ENCODE results near the gene C2orf49. TPM values are rescaled to one million over a fixed set of nuclear protein-coding genes. Genes with fewer than 3 reads are reported as not detected.

C2orf49 gene
- total RNA-seq, 1 experiment from 2014 or later = 17.2 TPM

DNA sequence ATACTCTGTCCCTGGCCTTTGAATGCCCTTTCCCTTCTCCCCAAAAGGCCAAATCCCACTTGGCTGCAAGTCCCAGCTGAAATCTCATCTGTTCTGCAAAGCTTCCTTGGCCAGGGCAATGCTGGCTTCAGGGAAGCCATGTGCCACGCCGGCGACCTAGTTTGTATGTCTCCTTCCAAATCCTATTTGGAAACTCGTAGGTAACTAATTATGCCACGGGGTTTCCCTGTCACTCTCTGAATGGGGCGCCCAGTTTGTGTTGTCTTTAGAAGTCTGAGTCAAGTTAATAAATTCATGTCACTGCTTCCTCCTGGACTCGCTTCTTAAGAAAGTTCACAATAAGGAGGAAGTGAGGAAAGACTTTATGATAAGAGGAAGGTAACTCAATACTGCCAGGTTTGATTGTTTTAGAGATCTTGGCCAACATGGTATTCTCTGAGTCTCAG lies 42.4 kb downstream of the C2orf49 start:
- Histone ChIP-seq H2AFZ (ENCODE audit: low read depth, low read length, poor library complexity, severe bottlenecking) (no peak overlapping the region), H3K4me3 (replicated peaks in 1 of 2; ENCODE audit: low read depth in 1 of 2, low read length in 2 of 2) (no peak overlapping the region), H3K79me2 (ENCODE audit: insufficient read depth, low read length) (peaks cover 87% of the 10 kb centered on the region), H3K36me3 (ENCODE audit: control insufficient read depth in 1 of 2, insufficient read depth in 2 of 2, low read length in 2 of 2) (peaks cover 21 to 63% of the 10 kb centered on the region in 2 experiments; a peak in 3 of 4 replicates), H3K4me1 (ENCODE audit: control insufficient read depth in 1 of 2, insufficient read depth in 2 of 2, low read length in 2 of 2) (no peaks in the 10 kb centered on the region), H3K27me3 (ENCODE audit: insufficient read depth, low read length) (no peaks in the 10 kb centered on the region), H3K9ac (ENCODE audit: low read length) (no peak overlapping the region), H3K4me2 (ENCODE audit: low read length) (no peak overlapping the region), H3K9me2 (ENCODE audit: insufficient read depth) (no peaks in the 10 kb centered on the region), H4K20me1 (ENCODE audit: insufficient read depth) (no peaks in the 10 kb centered on the region), H3K27ac (ENCODE audit: low read depth, low read length) (no peak overlapping the region), H3K9me3 (ENCODE audit: control insufficient read depth in 1 of 2, insufficient read depth in 1 of 2, low read depth in 1 of 2, low read length in 2 of 2) (no peaks in the 10 kb centered on the region)
- BruUV-seq (replicated peaks) = no TSS peak
- ChIA-PET CTCF (no interaction called here), RAD21 (ENCODE audit: low non-redundant PET in 1 of 2, low total read pairs in 2 of 2, uncharacterized antibody in 2 of 2, unreplicated experiment in 2 of 2) (no interaction called here), POLR2A (no interaction called here)
- intact Hi-C loops (cut with micrococcal nuclease) = no loop called here
- TF ChIP-seq TCF7L2 (IDR thresholded peaks at IDR 0.05; ENCODE audit: borderline replicate concordance, extremely low read depth, insufficient read depth, insufficient read length) (no peak), JUND (IDR thresholded peaks at IDR 0.05) (no peak), CEBPB (IDR thresholded peaks at IDR 0.05; ENCODE audit: low read depth) (no peak), POLR2A (IDR thresholded peaks at IDR 0.05; ENCODE audit: borderline replicate concordance, extremely low read depth, insufficient read depth, insufficient read length) (no peak), FOSL1 (IDR thresholded peaks at IDR 0.05; ENCODE audit: low read depth) (no peak), ZFX (IDR thresholded peaks at IDR 0.05) (no peak), ZNF274 (IDR thresholded peaks at IDR 0.05; ENCODE audit: low read depth, low read length) (no peak), POLR2AphosphoS5 (IDR thresholded peaks at IDR 0.05; ENCODE audit: low read depth, low read length) (no peak)
- TF ChIP-seq, protein P1, sequence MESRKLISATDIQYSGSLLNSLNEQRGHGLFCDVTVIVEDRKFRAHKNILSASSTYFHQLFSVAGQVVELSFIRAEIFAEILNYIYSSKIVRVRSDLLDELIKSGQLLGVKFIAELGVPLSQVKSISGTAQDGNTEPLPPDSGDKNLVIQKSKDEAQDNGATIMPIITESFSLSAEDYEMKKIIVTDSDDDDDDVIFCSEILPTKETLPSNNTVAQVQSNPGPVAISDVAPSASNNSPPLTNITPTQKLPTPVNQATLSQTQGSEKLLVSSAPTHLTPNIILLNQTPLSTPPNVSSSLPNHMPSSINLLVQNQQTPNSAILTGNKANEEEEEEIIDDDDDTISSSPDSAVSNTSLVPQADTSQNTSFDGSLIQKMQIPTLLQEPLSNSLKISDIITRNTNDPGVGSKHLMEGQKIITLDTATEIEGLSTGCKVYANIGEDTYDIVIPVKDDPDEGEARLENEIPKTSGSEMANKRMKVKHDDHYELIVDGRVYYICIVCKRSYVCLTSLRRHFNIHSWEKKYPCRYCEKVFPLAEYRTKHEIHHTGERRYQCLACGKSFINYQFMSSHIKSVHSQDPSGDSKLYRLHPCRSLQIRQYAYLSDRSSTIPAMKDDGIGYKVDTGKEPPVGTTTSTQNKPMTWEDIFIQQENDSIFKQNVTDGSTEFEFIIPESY (IDR thresholded peaks at IDR 0.05; ENCODE audit: extremely low read depth, insufficient replicate concordance, low read length) = no peak
- TF ChIP-seq, protein P2, sequence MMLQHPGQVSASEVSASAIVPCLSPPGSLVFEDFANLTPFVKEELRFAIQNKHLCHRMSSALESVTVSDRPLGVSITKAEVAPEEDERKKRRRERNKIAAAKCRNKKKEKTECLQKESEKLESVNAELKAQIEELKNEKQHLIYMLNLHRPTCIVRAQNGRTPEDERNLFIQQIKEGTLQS (IDR thresholded peaks at IDR 0.05) = no peak
- no peak for ATAC-seq
- DNase-seq (ENCODE audit: low read depth, low spot score) = no peak
